Brain microvascular endothelial cell (primary cell): ENCODE data around the gene KIF13A.

Source experiments
- DNase-seq: peaks from one replicate; pipeline ENCODE4 v3.0.0-alpha.2; 2020
- H3K27ac ChIP-seq: fragments of 250-450 bp; sonication (Bioruptor Pico); 2 replicates; pipeline ENCODE4 v1.5.1; 2020; ENCODE audit warnings: mild to moderate bottlenecking, moderate library complexity
- H3K27me3 ChIP-seq: fragments of 250-450 bp; sonication (Bioruptor Pico); replicated peaks from 2 replicates; pipeline ENCODE4 v1.5.1; 2020; ENCODE audit warnings: mild to moderate bottlenecking
- H3K36me3 ChIP-seq: fragments of 250-450 bp; sonication (Bioruptor Pico); replicated peaks from 2 replicates; pipeline ENCODE4 v1.5.1; 2020; ENCODE audit warnings: mild to moderate bottlenecking
- H3K4me3 ChIP-seq: 2 replicates; pipeline ENCODE4 v1.5.1; 2011; ENCODE audit warnings: low read depth, mild to moderate bottlenecking, control low read depth, low read length, moderate library complexity
- in situ Hi-C: cut with HindIII; loops from 2 replicates; pipeline ENCODE4 v1.10.0; 2017; ENCODE audit warnings: low sequenced_read_pairs, low pct_ligation_motif_present
- TF ChIP-seq, protein P1 (sequence below): IDR thresholded peaks from 2 replicates; pipeline ENCODE4 v1.5.1; 2011; ENCODE audit warnings: low read depth, mild to moderate bottlenecking, moderate library complexity, low read length, control low read depth, inconsistent platforms; ENCODE audit errors: missing control alignments

The KIF13A gene

DNA sequence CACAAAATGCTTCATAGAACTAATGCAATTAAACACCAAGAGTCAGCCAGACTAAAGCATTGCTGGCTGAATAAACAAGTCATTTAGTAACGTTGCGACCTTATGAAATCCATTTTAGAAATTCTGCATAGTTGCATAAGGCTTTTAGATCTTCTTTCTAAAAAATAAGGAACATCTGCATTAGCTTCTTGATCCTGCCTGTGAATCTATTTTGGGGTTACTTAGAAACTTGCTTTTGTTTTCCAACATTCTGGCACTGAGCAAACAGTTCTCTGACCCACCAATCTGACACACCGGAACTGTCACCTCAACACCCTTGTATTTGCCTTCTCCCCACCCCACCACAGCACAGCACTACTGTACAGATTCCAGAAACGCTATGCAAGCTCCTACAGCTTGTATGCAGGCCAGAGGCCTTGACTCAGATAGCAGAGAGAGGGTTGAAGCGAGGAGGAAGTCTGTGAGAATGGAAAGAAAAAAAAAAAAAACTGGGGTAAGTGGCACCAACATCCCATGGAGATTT lies 55.0 kb downstream of the KIF13A start:
- TF ChIP-seq, protein P1, sequence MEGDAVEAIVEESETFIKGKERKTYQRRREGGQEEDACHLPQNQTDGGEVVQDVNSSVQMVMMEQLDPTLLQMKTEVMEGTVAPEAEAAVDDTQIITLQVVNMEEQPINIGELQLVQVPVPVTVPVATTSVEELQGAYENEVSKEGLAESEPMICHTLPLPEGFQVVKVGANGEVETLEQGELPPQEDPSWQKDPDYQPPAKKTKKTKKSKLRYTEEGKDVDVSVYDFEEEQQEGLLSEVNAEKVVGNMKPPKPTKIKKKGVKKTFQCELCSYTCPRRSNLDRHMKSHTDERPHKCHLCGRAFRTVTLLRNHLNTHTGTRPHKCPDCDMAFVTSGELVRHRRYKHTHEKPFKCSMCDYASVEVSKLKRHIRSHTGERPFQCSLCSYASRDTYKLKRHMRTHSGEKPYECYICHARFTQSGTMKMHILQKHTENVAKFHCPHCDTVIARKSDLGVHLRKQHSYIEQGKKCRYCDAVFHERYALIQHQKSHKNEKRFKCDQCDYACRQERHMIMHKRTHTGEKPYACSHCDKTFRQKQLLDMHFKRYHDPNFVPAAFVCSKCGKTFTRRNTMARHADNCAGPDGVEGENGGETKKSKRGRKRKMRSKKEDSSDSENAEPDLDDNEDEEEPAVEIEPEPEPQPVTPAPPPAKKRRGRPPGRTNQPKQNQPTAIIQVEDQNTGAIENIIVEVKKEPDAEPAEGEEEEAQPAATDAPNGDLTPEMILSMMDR: no peak
- Histone ChIP-seq H3K27me3 (no peaks in the 10 kb centered on the region), H3K36me3 (no peaks in the 10 kb centered on the region), H3K4me3 (no peak overlapping the region), H3K27ac (peak overlapping the region; percentile 71)
- in situ Hi-C loops: no loop called here
- peak; percentile 95 for DNase-seq

DNA sequence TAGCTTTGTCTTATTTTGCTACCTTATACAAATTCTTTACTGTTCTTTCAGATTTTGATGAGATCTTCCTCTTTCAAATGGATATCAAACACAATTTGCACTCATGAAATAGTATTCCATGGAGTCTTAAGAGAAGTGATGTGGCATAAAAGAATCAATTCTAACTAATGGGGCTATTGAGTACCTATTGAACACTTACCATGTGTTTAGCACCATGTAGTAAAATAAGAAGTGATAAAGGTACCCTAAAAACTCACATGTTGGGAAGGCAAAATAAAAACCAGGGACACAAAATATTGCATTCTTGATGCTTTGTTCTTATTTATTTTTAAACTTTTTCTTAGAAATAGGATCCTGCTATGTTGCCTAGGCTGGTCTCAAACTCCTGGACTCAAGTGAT lies 56.2 kb downstream of the KIF13A start:
- TF ChIP-seq, protein P1: no peak
- H3K36me3 ChIP-seq: no peaks in the 10 kb centered on the region
- H3K27ac ChIP-seq: no peak overlapping the region
- H3K27me3 ChIP-seq: no peaks in the 10 kb centered on the region
- in situ Hi-C loops: no loop called here
- no peak for DNase-seq
- H3K4me3 ChIP-seq: no peak overlapping the region

GRCh38 chr6:17930321-17930993 lies 57.0 kb downstream of the KIF13A start:
- in situ Hi-C loops: no loop called here
- H3K27ac ChIP-seq: peak overlapping the region; percentile 32

DNA sequence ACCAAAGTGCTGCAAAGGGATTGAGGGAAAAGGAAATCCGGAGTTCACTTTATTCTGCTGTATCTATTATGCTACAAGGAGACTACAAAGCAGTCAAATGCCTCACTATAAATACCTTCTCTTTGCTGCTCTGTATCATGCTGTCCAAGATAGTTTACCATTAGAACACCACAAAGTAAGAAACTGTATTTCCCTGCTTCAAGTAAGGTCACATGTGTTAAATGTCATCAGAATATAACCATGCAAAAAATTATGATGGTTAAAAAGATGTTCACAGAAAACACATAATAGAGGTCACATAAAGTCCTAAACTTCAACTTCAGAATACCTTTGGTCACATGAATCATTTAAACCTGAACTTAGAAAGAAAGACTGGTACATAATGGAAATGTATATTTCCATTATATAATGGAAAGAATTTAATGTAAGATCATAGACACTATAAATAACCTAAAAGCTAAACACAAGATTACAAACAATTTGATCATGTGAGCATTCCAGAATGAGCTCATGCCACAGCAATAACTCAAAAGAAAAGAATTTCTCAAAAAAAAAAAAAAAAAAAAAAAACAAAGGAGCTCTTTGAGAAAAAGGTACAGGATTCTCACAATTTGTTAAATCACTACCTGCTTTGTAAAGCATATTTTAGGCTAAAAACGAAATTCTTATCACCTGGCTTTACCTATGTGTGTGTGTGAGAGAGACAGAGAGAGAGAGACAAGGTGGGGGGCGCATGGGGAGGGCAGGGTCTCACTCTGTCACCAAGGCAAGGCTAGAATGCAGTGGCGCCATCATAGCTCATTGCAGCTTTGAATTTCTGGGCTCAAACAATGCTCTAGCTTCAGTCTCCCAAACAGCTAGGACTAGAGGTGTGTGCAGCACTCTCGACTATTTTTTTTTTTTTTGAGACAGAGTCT lies 58.7 kb downstream of the KIF13A start:
- DNase-seq: no peak
- TF ChIP-seq, protein P1: no peak
- in situ Hi-C loops: no loop called here
- Histone ChIP-seq H3K4me3 (no peak overlapping the region), H3K27ac (peak overlapping the region; percentile 41), H3K27me3 (no peaks in the 10 kb centered on the region), H3K36me3 (no peaks in the 10 kb centered on the region)

More at GRCh38 chr6:17930321-17930993, 57.0 kb downstream of the KIF13A start:
- no peak for DNase-seq
- no peak overlapping the region for H3K4me3 ChIP-seq
- no peaks in the 10 kb centered on the region for H3K36me3 ChIP-seq
- TF ChIP-seq, protein P1: no peak
- no peaks in the 10 kb centered on the region for H3K27me3 ChIP-seq

- TF ChIP-seq, protein P1: no peak
- in situ Hi-C loops: no loop called here
- no peaks in the 10 kb centered on the region for H3K27me3 ChIP-seq
- H3K27ac ChIP-seq: no peak overlapping the region
- H3K36me3 ChIP-seq: no peaks in the 10 kb centered on the region
- H3K4me3 ChIP-seq: no peak overlapping the region
- DNase-seq: no peak
These were observed 59.7 kb downstream of the KIF13A start for GRCh38 chr6:17927705-17928104.
